CD8-positive, alpha-beta memory T cell (primary cell): Measurements from ENCODE around the gene TMEM14B. TPM values are rescaled to one million over a fixed set of nuclear protein-coding genes. Genes with fewer than 3 reads are reported as not detected.
A peak's percentile ranks its signal among the peaks of the same experiment; 100 is the strongest.
"Not testable (repeated sequence)": the region's sequence is repeated elsewhere in the genome, so short reads cannot be mapped to it uniquely, and the experiment has no call there.

ENCODE experiments used
- CTCF ChIA-PET: fragments of 350-600 bp; sonication (Branson Sonifier 250); formaldehyde crosslinking; loops from one replicate; lab custom pipeline; 2021; ENCODE audit warnings: antibody characterized with exemption; lab: Charles Lee
- POLR2A ChIA-PET: fragments of 350-600 bp; sonication (Branson Sonifier 250); formaldehyde crosslinking; loops from one replicate; lab custom pipeline; 2021; ENCODE audit warnings: antibody characterized with exemption; lab: Charles Lee
- DNase-seq, 5 donors: peaks; one replicate each; pipeline versions ENCODE4 v3.0.0 to v3.0.0-alpha.2; 2020 to 2022; ENCODE audit warnings: mixed read lengths in 1 of 5
- H3K27ac ChIP-seq: one replicate; pipeline ENCODE4 v1.7.0; 2013; ENCODE audit warnings: low read depth, mild to moderate bottlenecking, low read length, moderate library complexity
- H3K27me3 ChIP-seq: 2 replicates; pipeline ENCODE4 v1.7.0; 2013; ENCODE audit warnings: low read length, mild to moderate bottlenecking; ENCODE audit not compliant: insufficient read depth, poor library complexity, severe bottlenecking
- H3K36me3 ChIP-seq: 2 replicates; pipeline ENCODE4 v1.7.0; 2013; ENCODE audit warnings: mild to moderate bottlenecking, low read length, moderate library complexity; ENCODE audit not compliant: insufficient read depth
- H3K4me1 ChIP-seq: 2 replicates; pipeline ENCODE4 v1.7.0; 2013; ENCODE audit warnings: mild to moderate bottlenecking, low read length, moderate library complexity; ENCODE audit not compliant: insufficient read depth
- H3K4me3 ChIP-seq: 2 replicates; pipeline ENCODE4 v1.7.0; 2013; ENCODE audit warnings: mild to moderate bottlenecking, low read length
- H3K9me3 ChIP-seq: 2 replicates; pipeline ENCODE4 v1.7.0; 2013; ENCODE audit warnings: mild to moderate bottlenecking, low read length
- H3K27ac Mint-ChIP-seq, 8 donors: one replicate each; pipeline ENCODE4 v1.8.0; 2020 to 2021; ENCODE audit warnings: mixed read lengths in 8 of 8, mild to moderate bottlenecking in 6 of 8, inconsistent platforms in 3 of 8, moderate library complexity in 3 of 8
- H3K27me3 Mint-ChIP-seq, 2 donors: one replicate each; pipeline ENCODE4 v1.8.0; 2020 to 2021; ENCODE audit warnings: mixed read lengths in 2 of 2, mild to moderate bottlenecking in 1 of 2, moderate library complexity in 1 of 2
- H3K36me3 Mint-ChIP-seq, 3 donors: one replicate each; pipeline ENCODE4 v1.8.0; 2020 to 2021; ENCODE audit warnings: mixed read lengths in 3 of 3, inconsistent platforms in 1 of 3, mild to moderate bottlenecking in 1 of 3
- H3K4me1 Mint-ChIP-seq, 3 donors: one replicate each; pipeline ENCODE4 v1.8.0; 2020 to 2021; ENCODE audit warnings: mixed read lengths in 3 of 3, inconsistent platforms in 1 of 3, mild to moderate bottlenecking in 1 of 3
- H3K4me3 Mint-ChIP-seq, 7 donors: one replicate each; pipeline ENCODE4 v1.8.0; 2020 to 2021; ENCODE audit warnings: mixed read lengths in 7 of 7, mild to moderate bottlenecking in 6 of 7, moderate library complexity in 4 of 7, inconsistent platforms in 2 of 7
- H3K9me3 Mint-ChIP-seq, 5 donors: one replicate each; pipeline ENCODE4 v1.8.0; 2020 to 2022; ENCODE audit warnings: mixed read lengths in 5 of 5, mild to moderate bottlenecking in 3 of 5, moderate library complexity in 2 of 5, inconsistent platforms in 1 of 5
- polyA plus RNA-seq: library from polyadenylated mRNA; unstranded; fragments of 300-500 nt; fragmentation: Illumina TruSeq; gene quantifications from one replicate; pipeline ENCODE4 v1.2.3, GENCODE V29; 2021
- total RNA-seq, 2 experiments: library from RNA; stranded (reverse); gene quantifications; one replicate each; pipeline ENCODE4 v1.2.3, GENCODE V29; 2021

Gene TMEM14B
- total RNA-seq, result 10 to 100 TPM; 82.0 to 85.1 TPM
- 188 TPM for polyA plus RNA-seq

DNA sequence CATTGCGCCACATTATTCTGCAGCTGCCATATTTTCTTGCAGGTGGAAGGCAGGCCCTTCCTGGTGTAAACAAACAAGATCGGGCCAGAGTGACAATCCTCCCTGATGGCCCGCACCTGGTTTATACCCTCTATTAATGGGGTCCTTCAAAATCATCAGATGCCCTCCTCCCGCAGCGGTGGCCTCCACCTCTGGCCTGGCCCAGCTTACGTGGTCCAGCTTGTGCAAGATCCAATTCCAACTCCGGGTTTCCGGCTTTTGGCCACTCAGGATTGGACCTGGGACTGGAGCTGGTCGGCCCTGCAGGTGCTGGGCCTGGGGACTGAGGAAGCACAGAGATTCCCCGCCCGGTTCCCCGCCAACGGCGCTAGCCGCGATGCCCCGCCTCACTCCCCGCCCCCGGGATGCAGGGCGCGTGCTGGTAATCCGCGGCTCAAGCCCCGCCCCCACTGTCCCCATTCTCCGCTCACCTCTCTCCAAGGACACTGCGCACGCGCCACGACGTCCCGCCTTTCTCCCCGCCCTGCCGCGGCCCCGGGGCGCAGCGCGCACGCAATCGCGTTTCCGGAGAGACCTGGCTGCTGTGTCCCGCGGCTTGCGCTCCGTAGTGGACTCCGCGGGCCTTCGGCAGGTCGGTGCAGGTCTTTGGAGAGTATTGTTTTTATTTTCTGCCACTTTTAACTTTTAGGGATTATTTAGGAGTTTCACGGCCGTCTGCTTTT is at the start of gene TMEM14B:
TSS of gene TMEM14B (plus strand) at position 555 of the 722 bp plus-strand sequence. CDS start 1,441 bp downstream, outside the sequence.
- Mint-ChIP-seq H3K4me1 (peaks cover 55 to 65% (median 62%) of the 10 kb centered on the region in 3 donors), H3K27ac (peak within 1 kb of the TSS; percentile 91 to 99 (median 96)), H3K4me3 (peak within 1 kb of the TSS; percentile 92 to 98 (median 96)), H3K9me3 (no peaks in the 10 kb centered on the region), H3K36me3 (peaks cover 0 to 32% (median 3%) of the 10 kb centered on the region in 3 donors), H3K27me3 (no peaks in the 10 kb centered on the region)
- ChIA-PET CTCF (interaction anchor here (1.0 to 1.9 kb wide), 5 partner anchors 9 to 52 kb away, joined by 3 to 9 read pairs (median 4); partner anchors contain the start of genes C6orf52 and PAK1IP1), POLR2A (interaction anchor here (0.8 to 3.4 kb wide), 4 partner anchors 9 to 53 kb away, joined by 3 to 18 read pairs (median 6); partner anchors contain the start of genes C6orf52 and PAK1IP1)
- DNase-seq, result peak; percentile 98 to 100 (median 99)
- Histone ChIP-seq H3K9me3 (no peaks in the 10 kb centered on the region), H3K4me1 (peaks cover 41% of the 10 kb centered on the region), H3K36me3 (peaks cover 4% of the 10 kb centered on the region), H3K4me3 (peak within 1 kb of the TSS; percentile 92), H3K27me3 (no peaks in the 10 kb centered on the region), H3K27ac (peak within 1 kb of the TSS; percentile 80)

DNA sequence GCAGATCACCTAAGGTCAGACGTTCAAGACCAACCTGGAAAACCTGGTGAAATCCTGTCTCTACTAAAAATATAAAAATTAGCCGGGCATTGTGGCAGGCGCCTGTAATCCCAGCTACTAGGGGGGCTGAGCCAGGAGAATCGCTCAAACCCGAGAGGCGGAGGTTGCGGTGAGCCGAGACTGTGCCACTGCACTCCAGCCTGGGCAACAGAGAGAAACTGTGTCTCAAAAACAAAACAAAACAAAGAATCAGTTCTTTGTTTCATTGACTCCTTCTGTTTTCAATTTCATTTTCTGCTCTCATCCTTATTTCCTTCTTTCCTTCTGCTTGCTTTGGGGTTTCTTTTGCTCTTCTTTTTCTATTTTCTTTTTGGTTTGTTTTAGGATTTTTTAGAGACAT is 33.6 kb upstream of the TMEM14B start:
- no peaks in the 10 kb centered on the region for H3K27me3 Mint-ChIP-seq

DNA sequence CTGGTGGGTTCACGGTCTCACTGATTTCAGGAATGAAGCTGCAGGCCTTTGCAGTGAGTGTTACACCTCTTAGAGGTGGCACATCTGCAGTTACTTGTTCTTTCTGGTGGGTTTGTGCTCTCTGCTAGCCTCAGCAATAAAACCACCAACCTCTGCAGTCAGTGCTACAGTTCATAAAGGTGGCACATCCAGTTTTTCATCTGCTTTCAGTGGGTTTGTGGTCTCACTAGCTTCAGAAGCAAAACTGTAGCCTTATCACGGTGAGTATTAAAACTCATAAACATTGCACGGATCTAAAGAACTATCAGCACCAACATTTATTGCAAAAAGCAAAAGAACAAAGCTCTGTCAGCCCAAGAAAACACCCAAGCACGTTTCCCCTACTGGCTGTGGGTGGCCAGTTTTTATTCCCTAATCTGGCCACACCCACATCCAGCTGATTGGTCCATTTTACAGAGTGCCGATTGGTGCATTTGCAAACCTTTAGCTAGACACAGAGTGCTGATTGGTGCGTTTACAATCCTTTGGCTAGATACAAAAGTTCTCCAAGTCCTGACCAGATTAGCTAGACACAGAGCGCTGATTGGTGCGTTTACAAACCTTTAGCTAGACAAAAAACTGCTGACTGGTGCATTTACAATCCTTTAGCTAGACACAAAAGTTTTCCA is 28.2 kb upstream of the TMEM14B start:
- Mint-ChIP-seq H3K4me1 (peaks cover 37 to 59% (median 49%) of the 10 kb centered on the region in 3 donors), H3K36me3 (peaks cover 0 to 4% (median 3%) of the 10 kb centered on the region in 3 donors)
- peak overlapping the region; percentile 34 for H3K27ac ChIP-seq

More for the DNA sequence above, 33.6 kb upstream of the TMEM14B start:
- Histone ChIP-seq H3K27me3 (no peaks in the 10 kb centered on the region), H3K4me3 (no peak overlapping the region), H3K9me3 (no peaks in the 10 kb centered on the region), H3K27ac (no peak overlapping the region), H3K4me1 (no peaks in the 10 kb centered on the region), H3K36me3 (peaks cover under 1% of the 10 kb centered on the region)
- H3K4me3 Mint-ChIP-seq, result no peak overlapping the region
- no peak for DNase-seq
- peaks cover 2 to 13% (median 5%) of the 10 kb centered on the region in 3 donors for H3K4me1 Mint-ChIP-seq
- CTCF ChIA-PET, result no interaction called here
- H3K36me3 Mint-ChIP-seq, result peaks cover 0 to 10% (median 7%) of the 10 kb centered on the region in 3 donors
- POLR2A ChIA-PET, result no interaction called here
- peak overlapping the region in 1 of 8 donors; percentile 85 for H3K27ac Mint-ChIP-seq
- peaks cover 0 to 1% (median 0%) of the 10 kb centered on the region in 5 donors for H3K9me3 Mint-ChIP-seq

DNA sequence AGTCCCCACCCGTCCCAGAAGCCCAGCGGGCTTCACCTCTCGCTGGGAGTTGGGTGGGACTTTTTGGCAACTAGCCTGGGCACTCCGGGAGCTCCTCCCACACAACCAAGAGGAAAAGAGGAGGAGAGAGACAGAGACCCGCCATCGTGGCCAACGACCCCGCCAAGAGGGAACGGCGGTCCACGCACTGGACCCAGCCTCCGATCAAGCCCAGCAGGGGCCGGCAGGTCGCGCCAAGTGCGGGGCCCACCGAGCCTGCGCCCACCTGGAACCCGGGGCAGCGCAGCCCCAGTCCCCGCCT is 27.7 kb upstream of the TMEM14B start:
- Mint-ChIP-seq H3K4me3 (peak overlapping the region; percentile 79 to 95 (median 90)), H3K9me3 (peaks cover 0 to 3% (median 0%) of the 10 kb centered on the region in 5 donors), H3K4me1 (peaks cover 39 to 64% (median 53%) of the 10 kb centered on the region in 3 donors), H3K36me3 (peaks cover 0 to 4% (median 3%) of the 10 kb centered on the region in 3 donors), H3K27me3 (no peaks in the 10 kb centered on the region), H3K27ac (peak overlapping the region; percentile 79 to 95 (median 90))
- ChIA-PET POLR2A (interaction anchor here (1.0 to 3.0 kb wide), 3 partner anchors 25 to 32 kb away, joined by 3 to 26 read pairs (median 5); partner anchors contain the start of genes C6orf52, PAK1IP1 and TMEM14B), CTCF (interaction anchor here (2.5 to 2.6 kb wide), 2 partner anchors 25 to 27 kb away, joined by 9 to 19 read pairs; partner anchors contain the start of genes C6orf52, PAK1IP1 and TMEM14B)
- no peaks in the 10 kb centered on the region for H3K9me3 ChIP-seq
- no peak for DNase-seq
- peaks cover 35% of the 10 kb centered on the region for H3K4me1 ChIP-seq
- H3K4me3 ChIP-seq, result peak overlapping the region; percentile 47
- H3K27ac ChIP-seq, result peak overlapping the region; percentile 34
- H3K36me3 ChIP-seq, result no peaks in the 10 kb centered on the region
- no peaks in the 10 kb centered on the region for H3K27me3 ChIP-seq

More for the DNA sequence above, 28.2 kb upstream of the TMEM14B start:
- H3K36me3 ChIP-seq, result no peaks in the 10 kb centered on the region
- no peaks in the 10 kb centered on the region for H3K27me3 ChIP-seq
- ChIA-PET CTCF (interaction anchor here (2.5 to 2.6 kb wide), 2 partner anchors 24 to 27 kb away, joined by 9 to 19 read pairs; partner anchors contain the start of genes C6orf52, PAK1IP1 and TMEM14B), POLR2A (interaction anchor here (1.0 to 3.0 kb wide), 3 partner anchors 25 to 32 kb away, joined by 3 to 26 read pairs (median 5); partner anchors contain the start of genes C6orf52, PAK1IP1 and TMEM14B)
- H3K4me3 ChIP-seq, result peak overlapping the region; percentile 47
- peak overlapping the region; percentile 79 to 95 (median 87) for H3K4me3 Mint-ChIP-seq
- no peaks in the 10 kb centered on the region for H3K27me3 Mint-ChIP-seq
- H3K9me3 Mint-ChIP-seq, result peaks cover 0 to 3% (median 0%) of the 10 kb centered on the region in 5 donors
- H3K27ac Mint-ChIP-seq, result peak overlapping the region; percentile 79 to 95 (median 90)
- H3K4me1 ChIP-seq, result peaks cover 34% of the 10 kb centered on the region
- no peaks in the 10 kb centered on the region for H3K9me3 ChIP-seq
- peak in 4 of 5 donors; percentile 34 to 71 (median 60) for DNase-seq

DNA sequence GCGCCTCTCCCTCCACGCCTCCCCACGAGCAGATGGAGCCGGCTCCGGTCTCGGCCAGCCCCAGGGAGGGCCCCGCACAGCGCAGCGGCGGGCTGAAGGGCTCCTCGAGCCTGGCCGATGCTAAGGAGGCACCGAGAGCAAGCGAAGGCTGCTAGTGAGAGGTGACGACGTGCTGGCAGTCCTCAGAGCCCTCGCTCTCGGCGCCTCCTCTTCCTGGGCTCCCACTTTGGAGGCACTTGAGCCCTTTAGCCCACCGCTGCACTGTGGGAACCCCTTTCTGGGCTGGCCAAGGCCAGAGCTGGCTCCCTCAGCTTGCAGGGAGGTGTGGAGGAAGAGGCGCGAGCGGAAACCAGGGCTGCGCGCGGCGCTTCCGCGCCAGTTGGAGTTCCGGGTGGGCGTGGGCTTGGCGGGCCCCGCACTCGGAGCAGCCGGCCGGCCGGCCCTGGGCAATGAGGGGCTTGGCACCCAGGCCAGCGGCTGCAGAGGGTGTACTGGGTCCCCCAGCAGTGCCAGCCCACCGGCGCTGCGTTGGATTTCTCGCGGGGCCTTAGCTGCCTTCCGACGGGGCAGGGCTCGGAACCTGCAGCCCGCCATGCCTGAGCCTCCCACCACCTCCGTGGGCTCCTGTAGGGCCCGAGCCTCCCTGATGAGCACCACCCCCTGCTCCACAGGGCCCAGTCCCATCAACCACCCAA is 27.2 kb upstream of the TMEM14B start:
- DNase-seq, result peak; percentile 47 to 77 (median 62)
- Histone ChIP-seq H3K27me3 (no peaks in the 10 kb centered on the region), H3K4me1 (peaks cover 35% of the 10 kb centered on the region), H3K9me3 (no peaks in the 10 kb centered on the region), H3K36me3 (no peaks in the 10 kb centered on the region), H3K27ac (peak overlapping the region; percentile 34), H3K4me3 (peak overlapping the region; percentile 47)
- Mint-ChIP-seq H3K9me3 (peaks cover 0 to 3% (median 0%) of the 10 kb centered on the region in 5 donors), H3K27ac (peak overlapping the region; percentile 88 to 97 (median 95)), H3K4me1 (peaks cover 43 to 69% (median 58%) of the 10 kb centered on the region in 3 donors), H3K4me3 (peak overlapping the region; percentile 85 to 95 (median 93)), H3K27me3 (no peaks in the 10 kb centered on the region), H3K36me3 (peaks cover 0 to 6% (median 3%) of the 10 kb centered on the region in 3 donors)
- ChIA-PET POLR2A (interaction anchor here (1.0 to 3.0 kb wide), 4 partner anchors 26 to 31 kb away, joined by 3 to 26 read pairs (median 6); partner anchors contain the start of genes C6orf52, PAK1IP1 and TMEM14B), CTCF (interaction anchor here (1.3 to 2.6 kb wide), 3 partner anchors 13 to 26 kb away, joined by 3 to 19 read pairs (median 9); partner anchors contain the start of genes C6orf52, PAK1IP1 and TMEM14B)

DNA sequence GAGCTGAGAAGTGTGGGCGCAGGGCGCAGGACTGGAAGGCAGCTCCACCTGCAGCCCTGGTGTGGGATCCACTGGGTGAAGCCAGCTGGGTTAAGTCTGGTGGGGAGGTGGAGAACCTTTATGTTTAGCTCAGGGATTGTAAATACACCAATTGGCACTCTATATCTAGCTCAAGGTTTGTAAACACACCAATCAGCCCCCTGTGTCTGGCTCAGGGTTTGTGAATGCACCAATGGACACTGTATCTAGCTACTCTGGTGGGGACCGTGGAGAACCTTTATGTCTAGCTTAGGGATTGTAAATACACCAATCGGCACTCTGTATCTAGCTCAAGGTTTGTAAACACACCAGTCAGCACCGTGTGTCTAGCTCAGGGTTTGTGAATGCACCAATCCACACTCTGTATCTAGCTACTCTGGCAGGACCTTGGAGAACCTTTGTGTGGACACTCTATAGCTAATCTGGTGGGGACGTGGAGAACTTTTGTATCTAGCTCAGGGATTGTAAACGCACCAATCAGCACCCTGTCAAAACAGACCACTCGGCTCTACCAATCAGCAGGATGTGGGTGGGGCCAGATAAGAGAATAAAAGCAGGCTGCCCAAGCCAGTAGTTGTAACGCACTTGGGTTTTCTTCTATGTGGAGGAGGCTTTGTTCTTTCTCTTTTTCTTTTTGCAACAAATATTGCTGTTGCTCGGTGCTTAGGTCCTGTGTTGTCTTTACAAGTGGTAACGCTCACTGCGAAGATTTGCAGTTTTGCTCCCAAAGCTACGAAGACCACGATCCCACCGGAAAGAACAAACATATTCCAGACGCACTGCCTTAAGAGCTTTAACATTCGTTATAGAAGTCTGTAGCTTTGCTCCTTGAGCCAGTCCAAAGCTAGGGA is 26.4 kb upstream of the TMEM14B start:
- Mint-ChIP-seq H3K36me3 (peaks cover 0 to 10% (median 3%) of the 10 kb centered on the region in 3 donors), H3K4me3 (peak overlapping the region; percentile 85 to 97 (median 94)), H3K27ac (peak overlapping the region; percentile 78 to 97 (median 92)), H3K4me1 (peaks cover 47 to 77% (median 66%) of the 10 kb centered on the region in 3 donors)
- Histone ChIP-seq H3K4me3 (peak overlapping the region; percentile 47), H3K4me1 (peaks cover 35% of the 10 kb centered on the region), H3K27ac (peak overlapping the region; percentile 34)
- CTCF ChIA-PET, result interaction anchor here (0.8 to 3.1 kb wide), 6 partner anchors 12 to 38 kb away, joined by 3 to 19 read pairs (median 6); partner anchors contain the start of genes C6orf52, PAK1IP1 and TMEM14B
- H3K27me3 Mint-ChIP-seq, H3K27me3 ChIP-seq, H3K9me3 Mint-ChIP-seq, H3K36me3 ChIP-seq, H3K9me3 ChIP-seq: not testable (repeated sequence)
- POLR2A ChIA-PET, result interaction anchor here (0.6 to 3.0 kb wide), 4 partner anchors 22 to 26 kb away, joined by 3 to 26 read pairs (median 12); partner anchors contain the start of genes C6orf52 and PAK1IP1
- DNase-seq, result peak in 2 of 5 donors; percentile 7 to 63
